GM15510 (cell line): ENCODE results near the gene CPT1A.

ENCODE experiments used
- POLR2A ChIP-seq: IDR thresholded peaks from 3 replicates; pipeline ENCODE4 v1.6.1; 2011; ENCODE audit warnings: borderline replicate concordance; ENCODE audit not compliant: insufficient read length; ENCODE audit errors: extremely low read depth

Gene CPT1A

DNA sequence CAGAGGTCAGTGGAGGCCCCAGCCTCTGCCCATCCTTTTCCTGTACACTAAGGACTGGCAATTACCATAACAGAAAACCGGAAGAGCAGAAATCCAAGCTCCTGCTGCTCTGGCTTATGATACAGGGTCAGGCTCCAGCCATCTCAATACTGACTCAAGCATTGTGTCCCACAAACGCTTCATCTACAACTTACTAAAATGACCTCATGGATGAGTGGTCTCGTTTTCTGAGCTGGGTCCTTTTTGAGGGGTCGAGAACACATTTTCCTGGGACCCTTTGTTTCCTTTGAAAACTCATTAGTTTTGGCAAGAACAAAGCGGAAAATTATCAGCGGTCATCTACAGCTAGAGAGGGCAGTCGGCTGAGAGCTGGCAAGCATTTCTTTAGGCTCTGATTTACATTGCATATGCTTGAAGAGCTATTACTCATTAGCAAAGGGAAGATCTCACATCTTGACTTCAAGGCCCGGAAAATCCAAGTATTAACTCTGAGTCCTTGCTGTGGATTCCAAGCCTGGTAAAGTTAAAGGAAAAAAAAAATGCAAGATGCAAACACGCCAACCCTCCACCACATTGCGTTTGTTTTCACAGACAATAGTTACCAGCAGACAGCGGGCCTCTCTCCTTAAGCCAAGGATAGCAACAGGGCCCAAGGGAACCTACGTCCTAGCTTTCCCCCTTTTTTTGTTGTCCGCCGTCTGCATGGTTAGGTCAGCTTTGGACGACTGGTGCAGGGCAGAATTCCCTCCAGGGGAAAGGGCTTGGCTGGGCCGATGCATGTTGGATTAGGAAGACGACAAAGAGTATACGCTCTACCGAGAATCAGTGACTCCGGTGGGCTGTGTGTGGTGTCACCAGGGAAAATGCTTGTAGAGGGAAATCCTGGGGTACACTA is 92.2 kb downstream of the CPT1A start:
- no peak for TF ChIP-seq POLR2A

DNA sequence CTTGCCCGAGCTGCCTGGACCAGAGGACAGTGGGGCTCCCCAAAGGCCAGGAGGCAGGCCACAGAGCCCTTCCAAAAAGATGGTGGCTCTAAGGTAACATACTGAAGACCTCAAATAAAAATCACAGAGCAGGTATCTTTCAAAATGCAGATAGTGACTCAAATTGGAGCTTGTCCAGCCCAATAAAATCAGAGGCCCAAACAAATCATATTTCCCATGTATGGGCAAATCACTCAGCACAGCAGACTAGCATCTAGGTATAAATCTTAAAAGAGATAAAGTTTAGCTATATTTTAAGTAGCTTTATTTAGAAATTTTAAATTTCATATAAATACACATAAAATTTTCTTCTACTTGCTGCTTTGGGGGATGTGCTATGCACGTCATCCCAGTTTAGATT is 93.7 kb downstream of the CPT1A start:
- TF ChIP-seq POLR2A: no peak

DNA sequence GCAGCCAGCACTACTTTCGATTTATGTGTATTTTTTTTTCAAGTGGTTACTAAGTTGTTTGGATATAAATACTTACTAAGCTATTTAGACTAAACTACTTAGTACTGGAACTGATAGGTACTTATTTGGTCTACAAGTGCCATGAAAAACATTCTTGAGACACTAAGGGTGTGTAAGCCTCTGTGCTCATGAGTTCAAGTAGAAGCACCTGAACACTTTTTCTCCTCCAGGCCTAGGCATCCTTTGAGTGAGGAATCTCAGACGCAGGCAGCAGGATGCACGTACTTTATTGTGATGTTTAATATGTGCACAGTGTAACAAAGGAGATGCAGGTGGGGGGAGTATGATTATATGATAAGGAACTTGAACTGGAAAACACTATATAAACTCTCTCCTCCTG is 98.2 kb downstream of the CPT1A start:
- no peak for TF ChIP-seq POLR2A

DNA sequence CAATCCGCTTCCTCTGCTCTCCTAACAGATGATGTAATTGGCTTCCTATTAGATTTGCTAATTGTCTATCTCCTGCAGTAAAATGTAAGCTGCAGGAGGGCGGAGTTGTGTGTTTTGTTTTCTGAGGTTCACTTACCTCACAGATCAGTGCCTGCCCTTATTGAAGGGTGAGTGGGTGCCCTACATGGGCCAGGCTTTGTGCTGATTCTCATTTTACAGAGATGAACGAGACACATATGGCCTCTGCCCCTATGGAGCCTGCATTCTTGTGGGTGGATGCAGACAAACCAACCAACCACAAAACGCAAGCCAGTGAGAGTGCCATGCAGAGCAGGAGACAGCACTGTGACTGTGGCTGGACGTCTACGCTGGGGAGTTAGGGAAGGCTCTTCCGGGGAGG is 100.3 kb downstream of the CPT1A start:
- no peak for TF ChIP-seq POLR2A

DNA sequence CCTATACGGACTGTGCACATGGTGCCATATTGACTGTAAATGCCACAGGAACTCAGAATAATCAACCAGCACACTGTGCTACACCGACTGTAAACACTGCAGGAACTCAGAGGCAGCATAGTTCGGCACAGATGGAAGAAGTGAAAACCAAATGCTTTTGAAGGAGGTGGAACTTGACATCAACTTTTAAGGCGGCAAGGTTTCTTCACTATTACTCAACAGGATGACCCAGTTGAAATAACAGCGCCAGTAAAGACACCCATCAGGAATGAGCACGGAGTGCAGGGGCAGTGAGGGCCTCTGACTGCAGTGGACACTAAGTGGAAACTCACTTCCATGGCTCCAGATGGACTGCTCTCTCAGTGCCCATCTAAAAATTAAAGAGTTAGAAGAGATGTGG is 106.1 kb downstream of the CPT1A start:
- no peak for TF ChIP-seq POLR2A

DNA sequence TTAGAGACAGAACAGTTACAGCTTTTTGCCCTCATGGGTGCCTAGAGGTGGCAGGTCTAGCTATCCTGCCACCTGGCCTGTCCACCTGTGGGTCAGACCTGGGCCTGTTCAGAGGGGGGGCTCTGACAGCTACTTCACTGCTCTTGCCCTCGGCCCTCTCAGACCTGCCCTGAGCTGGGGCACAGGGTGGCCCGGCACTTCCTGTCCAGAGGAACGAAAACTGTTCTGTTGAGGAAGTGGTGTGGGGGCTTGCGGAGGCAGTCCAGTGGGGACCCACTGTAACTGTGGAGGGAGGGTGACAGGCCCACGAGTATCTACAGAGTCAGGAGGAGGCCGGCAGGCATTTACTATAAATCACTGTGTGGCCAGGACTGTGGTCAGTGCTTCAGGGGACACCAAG is 106.6 kb downstream of the CPT1A start:
- TF ChIP-seq POLR2A: no peak

DNA sequence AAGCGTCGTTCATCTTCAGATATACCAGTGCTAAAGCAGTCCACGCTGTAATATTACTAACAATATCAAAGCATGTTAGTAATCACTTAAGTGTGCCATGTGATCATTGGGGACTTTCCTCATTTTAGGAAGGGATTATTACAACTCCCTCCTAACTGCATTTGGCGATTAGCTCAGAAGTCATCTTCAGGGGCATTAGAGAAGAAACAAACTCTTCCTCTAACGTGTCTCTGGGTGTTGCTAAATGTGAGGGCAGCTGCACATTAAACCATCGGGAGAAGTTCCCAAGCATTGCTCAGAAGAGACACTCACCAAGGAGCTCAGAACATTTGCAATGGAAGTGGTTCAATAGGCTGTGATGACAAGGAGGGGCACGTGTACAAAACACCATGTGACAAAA is 107.6 kb downstream of the CPT1A start:
- no peak for TF ChIP-seq POLR2A

DNA sequence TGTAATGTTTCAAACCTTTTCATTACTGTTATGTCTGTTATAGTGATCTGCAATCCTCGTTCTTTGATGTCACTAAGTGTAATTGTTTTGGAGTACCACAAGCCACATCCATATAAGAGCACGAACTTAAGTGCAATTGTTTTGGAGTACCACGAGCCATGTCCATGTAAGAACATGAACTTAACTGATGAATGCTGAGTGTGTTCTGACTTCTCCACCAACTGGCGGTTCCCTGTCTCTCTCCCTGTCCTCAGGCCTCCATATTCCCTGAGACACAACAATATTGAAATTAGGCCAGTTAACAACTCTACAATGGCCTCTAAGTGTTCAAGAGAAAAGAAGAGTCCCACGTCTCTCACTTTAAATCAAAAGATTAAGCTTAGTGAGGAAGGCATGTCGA is 113.9 kb downstream of the CPT1A start:
- no peak for TF ChIP-seq POLR2A

DNA sequence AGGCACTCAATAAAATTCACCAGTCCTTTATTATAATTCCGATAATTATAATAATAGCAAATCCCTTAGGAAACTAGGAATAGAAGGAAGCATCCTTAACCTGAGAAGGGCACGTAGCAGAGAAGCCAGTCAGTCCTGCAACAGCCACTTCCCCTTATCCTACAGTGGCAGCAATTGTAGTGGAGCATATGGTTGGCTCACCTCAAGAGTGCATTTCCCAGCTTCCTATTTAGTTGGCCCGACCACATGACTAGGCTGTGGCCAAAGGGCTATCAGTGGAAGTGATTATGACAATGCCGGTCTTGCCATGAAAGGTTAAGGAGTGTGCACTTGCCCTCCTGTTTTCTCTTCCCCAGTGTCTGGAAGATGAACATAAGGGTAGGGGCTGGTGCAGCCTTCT is 117.4 kb downstream of the CPT1A start:
- TF ChIP-seq POLR2A: no peak

DNA sequence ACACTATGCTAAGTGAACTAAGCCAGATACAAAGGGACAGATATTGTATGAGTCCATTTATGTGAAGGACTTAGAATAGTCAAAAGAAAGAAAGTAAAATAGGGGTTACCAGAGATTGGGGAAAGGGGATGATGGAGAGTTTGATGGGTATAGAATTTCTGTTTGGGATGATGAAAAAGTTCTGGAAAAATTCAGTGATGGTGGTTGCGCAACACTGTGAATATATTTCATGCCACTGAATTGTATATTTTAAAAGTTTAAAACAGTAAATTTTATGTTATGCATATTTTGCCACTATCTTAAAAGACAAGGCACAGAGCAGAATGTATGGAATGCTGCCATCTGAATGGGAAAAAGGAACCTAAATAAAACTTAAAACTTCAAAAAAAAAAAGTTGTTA is 119.6 kb downstream of the CPT1A start:
- no peak for TF ChIP-seq POLR2A

DNA sequence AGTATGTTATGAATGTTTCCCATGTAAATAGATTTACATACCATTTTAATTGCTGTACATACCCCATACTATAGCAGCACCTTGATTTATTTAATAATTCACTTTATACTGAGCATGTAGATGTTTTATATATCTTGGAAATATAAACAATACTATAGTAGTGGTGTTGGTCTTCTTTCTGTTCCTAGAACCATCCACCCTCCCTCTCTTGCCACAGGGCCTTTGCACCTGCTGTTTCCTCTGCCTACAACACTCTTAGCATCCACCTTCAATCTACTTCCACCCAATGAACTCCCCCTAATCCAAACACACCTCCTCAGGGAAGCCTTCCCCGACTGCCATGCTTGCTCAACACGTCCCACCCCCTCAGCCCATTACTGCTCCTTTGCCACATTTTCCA is 120.6 kb downstream of the CPT1A start:
- TF ChIP-seq POLR2A: no peak

DNA sequence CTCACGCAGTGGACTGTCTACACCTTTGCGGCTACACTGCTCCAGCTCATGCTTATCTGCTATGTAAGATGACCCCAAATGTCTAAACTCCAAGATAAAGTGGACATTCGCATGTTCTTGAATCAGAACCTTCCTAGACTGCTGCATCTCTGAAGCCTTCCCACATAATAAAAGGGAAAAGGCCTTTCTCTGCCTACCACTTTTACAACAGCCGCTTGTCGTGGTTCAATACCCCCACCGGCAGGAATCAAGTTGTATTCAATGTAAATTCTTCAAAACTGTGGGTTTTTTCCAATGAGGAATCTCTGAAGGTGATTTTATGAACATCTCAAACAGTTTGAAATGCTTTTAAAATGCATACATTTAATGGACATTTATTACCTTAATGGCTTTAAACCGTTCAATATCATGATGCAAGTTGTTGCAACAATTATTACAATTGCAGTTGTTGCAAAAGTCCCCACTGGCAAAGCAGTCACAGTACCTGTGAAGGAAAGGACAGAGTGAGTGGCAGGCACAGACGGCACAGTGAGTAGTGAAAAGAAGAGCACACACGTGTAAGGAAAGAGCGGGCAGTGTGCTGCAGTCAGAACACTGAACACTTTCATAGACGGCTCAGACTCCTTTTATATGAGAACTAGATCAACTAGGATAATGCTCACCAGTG is 126.1 kb downstream of the CPT1A start:
- no peak for TF ChIP-seq POLR2A

DNA sequence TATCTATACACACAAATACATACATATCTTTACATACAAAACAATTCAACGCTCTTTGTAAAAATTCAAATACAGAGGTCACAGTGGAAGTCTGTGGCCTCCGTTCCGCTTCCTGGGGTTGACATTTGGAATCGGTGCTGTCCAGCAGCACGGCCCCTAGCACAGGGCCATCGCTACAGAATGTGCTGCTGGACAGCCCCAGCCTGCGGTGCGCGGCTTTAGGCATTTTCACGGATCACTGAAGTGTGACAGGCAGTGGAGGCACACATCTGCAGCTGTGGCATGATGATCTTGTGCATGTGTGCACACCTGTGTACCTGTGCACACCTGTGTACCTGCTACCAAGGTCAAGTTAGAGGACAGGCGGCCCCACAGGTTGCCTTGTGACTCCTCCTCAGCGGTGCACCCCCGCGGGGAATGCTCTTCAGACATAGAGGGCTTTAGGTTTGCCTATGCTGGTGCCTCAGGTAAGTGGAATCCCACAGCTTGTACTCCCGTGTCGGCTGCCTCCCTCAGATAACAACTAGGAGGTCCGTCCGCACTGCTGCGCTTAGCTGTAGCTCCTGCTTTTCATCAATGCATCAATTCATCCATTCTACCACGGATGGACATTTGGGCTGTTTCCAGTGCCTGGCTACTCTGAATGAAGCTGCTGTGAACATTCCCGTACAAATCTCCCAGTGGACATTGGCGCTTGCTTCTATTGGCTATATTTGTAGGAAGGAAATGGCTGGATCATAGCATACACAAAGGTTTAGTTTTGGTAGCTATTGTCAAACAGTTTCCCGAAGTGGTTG is 127.5 kb downstream of the CPT1A start:
- no peak for TF ChIP-seq POLR2A

DNA sequence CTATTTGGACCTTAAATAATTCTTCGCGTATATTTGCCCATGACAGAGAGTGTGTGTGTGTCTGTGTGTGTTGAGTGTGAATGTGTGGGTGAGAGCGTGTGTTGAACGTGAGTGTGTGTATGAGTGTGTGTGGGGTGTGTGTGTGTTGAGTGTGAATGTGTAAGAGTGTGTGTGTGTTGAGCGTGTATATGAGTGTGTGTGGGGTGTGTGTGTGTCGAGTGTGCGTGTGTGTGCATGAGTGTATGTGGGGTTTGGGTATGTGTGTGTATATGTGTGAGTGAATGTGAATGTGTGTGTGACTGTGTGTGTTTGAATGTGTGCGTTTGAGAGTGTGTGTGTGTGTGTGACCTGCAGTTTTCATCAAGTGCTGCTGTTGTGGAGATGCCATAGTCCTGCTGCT is 130.6 kb downstream of the CPT1A start:
- no peak for TF ChIP-seq POLR2A

DNA sequence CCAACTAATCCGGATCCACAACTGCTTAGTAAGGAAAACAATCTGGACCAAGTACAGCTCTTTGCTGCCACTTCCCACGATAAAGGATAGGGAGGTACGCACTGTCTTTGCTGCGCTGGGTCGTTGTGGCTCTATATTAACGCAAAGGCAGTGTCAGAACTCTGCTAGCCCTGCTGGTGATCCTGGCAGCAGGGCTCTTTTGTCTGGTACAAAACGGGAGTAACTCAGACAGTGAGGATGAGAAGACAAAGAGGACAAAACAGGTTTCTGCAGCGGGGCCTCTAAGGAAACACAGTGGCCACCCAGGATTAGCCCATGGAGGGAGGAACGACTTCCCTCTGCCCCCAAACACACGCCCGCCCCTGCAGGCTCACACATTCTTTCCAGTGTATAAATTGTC is 131.3 kb downstream of the CPT1A start:
- TF ChIP-seq POLR2A: no peak
